Mesendoderm (in vitro differentiated cells): ENCODE data around the gene AKT2.

Source experiments
- DNase-seq: peaks from one replicate; pipeline ENCODE4 v3.0.0; 2013
- H2AK5ac ChIP-seq: 2 replicates; pipeline ENCODE4 v1.6.1; 2013; ENCODE audit warnings: low read length, inconsistent platforms
- H2BK120ac ChIP-seq: 2 replicates; pipeline ENCODE4 v1.6.1; 2013; ENCODE audit warnings: low read depth, mild to moderate bottlenecking, low read length, moderate library complexity, mixed read lengths
- H2BK15ac ChIP-seq: replicated peaks from 2 replicates; pipeline ENCODE4 v1.6.1; 2013; ENCODE audit warnings: low read depth, mild to moderate bottlenecking, moderate library complexity
- H2BK5ac ChIP-seq: 2 replicates; pipeline ENCODE4 v1.6.1; 2013; ENCODE audit warnings: low read length, inconsistent platforms
- H3K18ac ChIP-seq: 2 replicates; pipeline ENCODE4 v1.6.1; 2013; ENCODE audit warnings: mild to moderate bottlenecking, low read length, mixed read lengths
- H3K23ac ChIP-seq: one replicate; pipeline ENCODE4 v1.6.1; 2013; ENCODE audit warnings: low read length
- H3K27ac ChIP-seq: 2 replicates; pipeline ENCODE4 v1.5.1; 2013; ENCODE audit warnings: low read depth, mild to moderate bottlenecking, inconsistent platforms, low read length, moderate library complexity
- H3K27me3 ChIP-seq: 2 replicates; pipeline ENCODE4 v1.6.1; 2013; ENCODE audit warnings: low read length, control low read depth, mild to moderate bottlenecking, inconsistent platforms; ENCODE audit not compliant: insufficient read depth, poor library complexity
- H3K36me3 ChIP-seq: 2 replicates; pipeline ENCODE4 v1.6.1; 2013; ENCODE audit warnings: low read length, inconsistent platforms; ENCODE audit not compliant: control insufficient read depth, insufficient read depth
- H3K4ac ChIP-seq: one replicate; pipeline ENCODE4 v1.6.1; 2013; ENCODE audit warnings: low read depth, mild to moderate bottlenecking, low read length, moderate library complexity
- H3K4me1 ChIP-seq: 2 replicates; pipeline ENCODE4 v1.6.1; 2013; ENCODE audit warnings: low read depth, low read length, inconsistent platforms; ENCODE audit not compliant: control insufficient read depth
- H3K4me2 ChIP-seq: 2 replicates; pipeline ENCODE4 v1.6.1; 2013; ENCODE audit warnings: low read length
- H3K4me3 ChIP-seq: 2 replicates; pipeline ENCODE4 v1.5.1; 2013; ENCODE audit warnings: mild to moderate bottlenecking, low read length
- H3K56ac ChIP-seq: one replicate; pipeline ENCODE4 v1.6.1; 2013; ENCODE audit warnings: low read length
- H3K79me1 ChIP-seq: 2 replicates; pipeline ENCODE4 v1.6.1; 2013; ENCODE audit warnings: low read length, inconsistent platforms
- H3K79me2 ChIP-seq: 2 replicates; pipeline ENCODE4 v1.6.1; 2013; ENCODE audit warnings: mild to moderate bottlenecking, low read length; ENCODE audit not compliant: control insufficient read depth, insufficient read depth
- H3K9ac ChIP-seq: 2 replicates; pipeline ENCODE4 v1.6.1; 2013; ENCODE audit warnings: low read length, inconsistent platforms
- H4K5ac ChIP-seq: one replicate; pipeline ENCODE4 v1.6.1; 2013; ENCODE audit warnings: low read length
- H4K8ac ChIP-seq: one replicate; pipeline ENCODE4 v1.6.1; 2013; ENCODE audit warnings: low read depth, mild to moderate bottlenecking, control low read depth, low read length, moderate library complexity
- WGBS: extraction: QIAGEN DNeasy Blood & Tissue Kit; methylation state at CpG from one replicate; pipeline ENCODE4 v1.1.7; 2013; ENCODE audit warnings: low lambda C conversion rate, missing lambda C conversion rate; ENCODE audit not compliant: insufficient coverage; ENCODE audit errors: extremely low coverage; 5-methylcytosine and 5-hydroxymethylcytosine counted together

Gene AKT2

GRCh38 chr19:40284251-40284500, 969 bp downstream of the AKT2 start:
- H3K4me1 ChIP-seq, result peaks cover 8% of the 10 kb centered on the region

GRCh38 chr19:40283414-40284250, 1.5 kb downstream of the AKT2 start:
- Histone ChIP-seq H3K4me3 (no peak overlapping the region), H4K5ac (no peak overlapping the region), H2AK5ac (no peak overlapping the region), H3K56ac (peak overlapping the region; percentile 96), H3K4me1 (peaks cover 8% of the 10 kb centered on the region), H3K36me3 (peaks cover 2% of the 10 kb centered on the region), H2BK120ac (no peak overlapping the region), H3K9ac (peak overlapping the region; percentile 95), H2BK15ac (no peak overlapping the region), H3K4ac (no peak overlapping the region), H3K79me2 (peaks cover 54% of the 10 kb centered on the region), H3K79me1 (peaks cover 26% of the 10 kb centered on the region), H3K27ac (no peak overlapping the region), H4K8ac (no peak overlapping the region), H3K4me2 (peak overlapping the region; percentile 87), H3K23ac (no peak overlapping the region), H3K18ac (no peak overlapping the region), H2BK5ac (no peak overlapping the region), H3K27me3 (no peaks in the 10 kb centered on the region)
- WGBS, result no CpG with 5 or more reads among the region's 12 CpGs
- no peak for DNase-seq

More at GRCh38 chr19:40284251-40284500, 969 bp downstream of the AKT2 start:
- Histone ChIP-seq H3K56ac (peak overlapping the region; percentile 96), H2AK5ac (peak overlapping the region; percentile 61), H3K79me1 (peaks cover 25% of the 10 kb centered on the region), H3K4ac (peak overlapping the region; percentile 38), H3K4me2 (peak overlapping the region; percentile 87), H3K36me3 (peaks cover 2% of the 10 kb centered on the region), H2BK5ac (no peak overlapping the region), H3K79me2 (peaks cover 49% of the 10 kb centered on the region), H3K27me3 (no peaks in the 10 kb centered on the region), H3K18ac (peak overlapping the region; percentile 97), H4K8ac (no peak overlapping the region), H4K5ac (no peak overlapping the region), H2BK120ac (no peak overlapping the region), H3K23ac (no peak overlapping the region), H3K4me3 (peak overlapping the region; percentile 95), H3K9ac (peak overlapping the region; percentile 95), H2BK15ac (no peak overlapping the region), H3K27ac (peak overlapping the region; percentile 83)
- no peak for DNase-seq
- WGBS, result no CpG with 5 or more reads among the region's 4 CpGs

- no peak overlapping the region for H2AK5ac ChIP-seq
- H4K8ac ChIP-seq, result no peak overlapping the region
- no peak overlapping the region for H2BK5ac ChIP-seq
- no peak overlapping the region for H3K56ac ChIP-seq
- no peak overlapping the region for H3K23ac ChIP-seq
- H3K9ac ChIP-seq, result no peak overlapping the region
- H3K36me3 ChIP-seq, result peaks cover 2% of the 10 kb centered on the region
- no CpG with 5 or more reads among the region's 4 CpGs for WGBS
- H3K18ac ChIP-seq, result no peak overlapping the region
- H3K4me1 ChIP-seq, result peaks cover 8% of the 10 kb centered on the region
- H3K79me1 ChIP-seq, result peaks cover 33% of the 10 kb centered on the region
- no peak overlapping the region for H2BK15ac ChIP-seq
- no peaks in the 10 kb centered on the region for H3K27me3 ChIP-seq
- no peak overlapping the region for H4K5ac ChIP-seq
- DNase-seq, result no peak
- H3K4me3 ChIP-seq, result no peak overlapping the region
- H3K4me2 ChIP-seq, result no peak overlapping the region
- no peak overlapping the region for H2BK120ac ChIP-seq
- peaks cover 61% of the 10 kb centered on the region for H3K79me2 ChIP-seq
- no peak overlapping the region for H3K4ac ChIP-seq
- no peak overlapping the region for H3K27ac ChIP-seq
Observed at GRCh38 chr19:40282920-40283319, 2.2 kb downstream of the AKT2 start.

- no peak for DNase-seq
- no peak overlapping the region for H3K27ac ChIP-seq
- no peak overlapping the region for H3K4me3 ChIP-seq
- H3K79me2 ChIP-seq, result peaks cover 68% of the 10 kb centered on the region
- peaks cover 2% of the 10 kb centered on the region for H3K36me3 ChIP-seq
- no peak overlapping the region for H3K56ac ChIP-seq
- no peak overlapping the region for H2BK15ac ChIP-seq
- no peak overlapping the region for H3K4ac ChIP-seq
- no peak overlapping the region for H2BK120ac ChIP-seq
- H3K9ac ChIP-seq, result no peak overlapping the region
- H3K27me3 ChIP-seq, result no peaks in the 10 kb centered on the region
- H3K4me2 ChIP-seq, result no peak overlapping the region
- H4K5ac ChIP-seq, result no peak overlapping the region
- no peak overlapping the region for H3K23ac ChIP-seq
- no peak overlapping the region for H2AK5ac ChIP-seq
- H2BK5ac ChIP-seq, result no peak overlapping the region
- H4K8ac ChIP-seq, result no peak overlapping the region
- peaks cover 8% of the 10 kb centered on the region for H3K4me1 ChIP-seq
- WGBS, result no CpG with 5 or more reads among the region's 6 CpGs
- peaks cover 40% of the 10 kb centered on the region for H3K79me1 ChIP-seq
- no peak overlapping the region for H3K18ac ChIP-seq
Observed at GRCh38 chr19:40282209-40282580, 3.0 kb downstream of the AKT2 start.

GRCh38 chr19:40281381-40282208, 3.5 kb downstream of the AKT2 start:
- no peak overlapping the region for H3K23ac ChIP-seq
- peaks cover 40% of the 10 kb centered on the region for H3K79me1 ChIP-seq
- H3K79me2 ChIP-seq, result peaks cover 72% of the 10 kb centered on the region
- no peak overlapping the region for H2BK120ac ChIP-seq
- no peak overlapping the region for H2BK15ac ChIP-seq
- H3K4ac ChIP-seq, result no peak overlapping the region
- peaks cover 2% of the 10 kb centered on the region for H3K36me3 ChIP-seq
- H3K56ac ChIP-seq, result peak overlapping the region; percentile 32
- H3K4me2 ChIP-seq, result no peak overlapping the region
- no peak overlapping the region for H3K18ac ChIP-seq
- no peak overlapping the region for H4K5ac ChIP-seq
- no peak overlapping the region for H3K9ac ChIP-seq
- H3K4me3 ChIP-seq, result no peak overlapping the region
- H3K27me3 ChIP-seq, result no peaks in the 10 kb centered on the region
- no CpG with 5 or more reads among the region's 14 CpGs for WGBS
- no peak for DNase-seq
- H2AK5ac ChIP-seq, result no peak overlapping the region
- H2BK5ac ChIP-seq, result no peak overlapping the region
- peaks cover 8% of the 10 kb centered on the region for H3K4me1 ChIP-seq
- H4K8ac ChIP-seq, result no peak overlapping the region
- no peak overlapping the region for H3K27ac ChIP-seq
